Mucosa of stomach (tissue), 1 donor: ENCODE results near the gene FCHSD1.

Experiments
- H3K27me3 ChIP-seq: one replicate; pipeline ENCODE4 v1.7.0; 2013; ENCODE audit warnings: mild to moderate bottlenecking, low read length; ENCODE audit not compliant: control insufficient read depth, insufficient read depth
- H3K36me3 ChIP-seq: one replicate; pipeline ENCODE4 v1.7.0; 2013; ENCODE audit warnings: low read length; ENCODE audit not compliant: control insufficient read depth, insufficient read depth
- H3K4me1 ChIP-seq: one replicate; pipeline ENCODE4 v1.7.0; 2013; ENCODE audit warnings: mild to moderate bottlenecking, low read length; ENCODE audit not compliant: control insufficient read depth, insufficient read depth
- H3K4me3 ChIP-seq: one replicate; pipeline ENCODE4 v1.7.0; 2013; ENCODE audit warnings: low read length
- H3K9ac ChIP-seq: one replicate; pipeline ENCODE4 v1.7.0; 2013; ENCODE audit warnings: mild to moderate bottlenecking, low read length, moderate library complexity
- H3K9me3 ChIP-seq: one replicate; pipeline ENCODE4 v1.7.0; 2013; ENCODE audit warnings: mild to moderate bottlenecking, low read length, moderate library complexity; ENCODE audit not compliant: control insufficient read depth
- donor health status: Pancreatic carcinoma.

FCHSD1 gene

GRCh38 chr5:141603923-141604717 lies 47.1 kb downstream of the FCHSD1 start:
- H3K36me3 ChIP-seq = no peaks in the 10 kb centered on the region
- H3K4me1 ChIP-seq = peaks cover 36% of the 10 kb centered on the region
- H3K9me3 ChIP-seq = no peaks in the 10 kb centered on the region
- no peak overlapping the region for H3K4me3 ChIP-seq
- H3K9ac ChIP-seq = no peak overlapping the region
- H3K27me3 ChIP-seq = no peaks in the 10 kb centered on the region

- H3K4me1 ChIP-seq = peaks cover 24% of the 10 kb centered on the region
Measured at GRCh38 chr5:141602606-141603005, 48.6 kb downstream of the FCHSD1 start.

GRCh38 chr5:141598391-141599345 lies 52.5 kb downstream of the FCHSD1 start:
- H3K4me1 ChIP-seq = peaks cover 8% of the 10 kb centered on the region
- no peak overlapping the region for H3K4me3 ChIP-seq
- no peaks in the 10 kb centered on the region for H3K27me3 ChIP-seq

More at GRCh38 chr5:141602606-141603005, 48.6 kb downstream of the FCHSD1 start:
- Histone ChIP-seq H3K9me3 (no peaks in the 10 kb centered on the region), H3K36me3 (no peaks in the 10 kb centered on the region), H3K9ac (no peak overlapping the region), H3K27me3 (no peaks in the 10 kb centered on the region), H3K4me3 (no peak overlapping the region)

GRCh38 chr5:141597814-141598213 lies 53.4 kb downstream of the FCHSD1 start:
- Histone ChIP-seq H3K9me3 (no peaks in the 10 kb centered on the region), H3K36me3 (no peaks in the 10 kb centered on the region), H3K4me1 (peaks cover 5% of the 10 kb centered on the region), H3K9ac (no peak overlapping the region), H3K4me3 (no peak overlapping the region), H3K27me3 (no peaks in the 10 kb centered on the region)

More at GRCh38 chr5:141598391-141599345, 52.5 kb downstream of the FCHSD1 start:
- H3K9me3 ChIP-seq = no peaks in the 10 kb centered on the region
- no peaks in the 10 kb centered on the region for H3K36me3 ChIP-seq
- no peak overlapping the region for H3K9ac ChIP-seq

- Histone ChIP-seq H3K9me3 (no peaks in the 10 kb centered on the region), H3K27me3 (no peaks in the 10 kb centered on the region), H3K4me1 (peaks cover 5% of the 10 kb centered on the region), H3K4me3 (no peak overlapping the region), H3K9ac (no peak overlapping the region), H3K36me3 (no peaks in the 10 kb centered on the region)
Measured at GRCh38 chr5:141597394-141597793, 53.8 kb downstream of the FCHSD1 start.

GRCh38 chr5:141596867-141597266 lies 54.4 kb downstream of the FCHSD1 start:
- H3K4me3 ChIP-seq = no peak overlapping the region
- no peaks in the 10 kb centered on the region for H3K9me3 ChIP-seq
- peaks cover 5% of the 10 kb centered on the region for H3K4me1 ChIP-seq
- no peaks in the 10 kb centered on the region for H3K27me3 ChIP-seq
- no peaks in the 10 kb centered on the region for H3K36me3 ChIP-seq
- no peak overlapping the region for H3K9ac ChIP-seq

- Histone ChIP-seq H3K4me3 (no peak overlapping the region), H3K36me3 (no peaks in the 10 kb centered on the region), H3K27me3 (no peaks in the 10 kb centered on the region), H3K9me3 (no peaks in the 10 kb centered on the region), H3K4me1 (peaks cover 10% of the 10 kb centered on the region), H3K9ac (no peak overlapping the region)
Measured at GRCh38 chr5:141590127-141590526, 61.1 kb downstream of the FCHSD1 start.
